GM13977 (cell line): ENCODE data around the gene NANS.

ENCODE experiments used
- DNase-seq: peaks from one replicate; pipeline ENCODE4 v3.0.0; 2012; ENCODE audit warnings: low spot score
- in situ Hi-C: fragments of 300-500 bp; cut with MboI; formaldehyde crosslinking; loops from one replicate; pipeline ENCODE4 v1.12.0; 2022; ENCODE audit warnings: low sequenced_read_pairs, low pct_unique_long_range_greater_than_20kb, mixed read lengths, inconsistent platforms; ENCODE audit not compliant: unreplicated experiment
- TF ChIP-seq, protein P1 (sequence below): IDR thresholded peaks from 2 replicates; pipeline ENCODE4 v1.5.1; 2012; ENCODE audit warnings: mild to moderate bottlenecking, control low read depth; ENCODE audit not compliant: insufficient read depth; ENCODE audit errors: extremely low read depth, missing control alignments

Gene NANS

DNA sequence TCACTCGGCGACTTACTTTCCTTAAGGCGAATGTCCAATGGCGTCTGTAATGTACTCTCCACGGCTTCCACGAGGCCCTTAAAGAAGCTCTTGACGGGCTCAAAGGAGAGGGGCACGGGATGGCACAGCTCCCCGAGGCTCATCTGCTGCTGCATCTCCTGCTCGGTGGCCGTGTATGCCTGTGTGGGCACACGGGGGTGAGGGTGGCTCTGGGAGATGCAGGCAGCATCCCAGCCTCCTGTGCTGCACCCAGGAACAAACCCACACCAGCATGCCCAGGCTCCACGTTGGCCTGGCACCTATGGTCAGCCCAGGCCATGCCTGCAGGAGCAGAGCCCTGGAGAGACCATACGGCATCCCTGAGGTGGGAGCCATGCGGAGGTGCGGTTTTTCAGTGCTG is 38.3 kb downstream of the NANS start:
- no peak for DNase-seq
- in situ Hi-C loops = no loop called here
- TF ChIP-seq, protein P1, sequence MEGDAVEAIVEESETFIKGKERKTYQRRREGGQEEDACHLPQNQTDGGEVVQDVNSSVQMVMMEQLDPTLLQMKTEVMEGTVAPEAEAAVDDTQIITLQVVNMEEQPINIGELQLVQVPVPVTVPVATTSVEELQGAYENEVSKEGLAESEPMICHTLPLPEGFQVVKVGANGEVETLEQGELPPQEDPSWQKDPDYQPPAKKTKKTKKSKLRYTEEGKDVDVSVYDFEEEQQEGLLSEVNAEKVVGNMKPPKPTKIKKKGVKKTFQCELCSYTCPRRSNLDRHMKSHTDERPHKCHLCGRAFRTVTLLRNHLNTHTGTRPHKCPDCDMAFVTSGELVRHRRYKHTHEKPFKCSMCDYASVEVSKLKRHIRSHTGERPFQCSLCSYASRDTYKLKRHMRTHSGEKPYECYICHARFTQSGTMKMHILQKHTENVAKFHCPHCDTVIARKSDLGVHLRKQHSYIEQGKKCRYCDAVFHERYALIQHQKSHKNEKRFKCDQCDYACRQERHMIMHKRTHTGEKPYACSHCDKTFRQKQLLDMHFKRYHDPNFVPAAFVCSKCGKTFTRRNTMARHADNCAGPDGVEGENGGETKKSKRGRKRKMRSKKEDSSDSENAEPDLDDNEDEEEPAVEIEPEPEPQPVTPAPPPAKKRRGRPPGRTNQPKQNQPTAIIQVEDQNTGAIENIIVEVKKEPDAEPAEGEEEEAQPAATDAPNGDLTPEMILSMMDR = no peak

DNA sequence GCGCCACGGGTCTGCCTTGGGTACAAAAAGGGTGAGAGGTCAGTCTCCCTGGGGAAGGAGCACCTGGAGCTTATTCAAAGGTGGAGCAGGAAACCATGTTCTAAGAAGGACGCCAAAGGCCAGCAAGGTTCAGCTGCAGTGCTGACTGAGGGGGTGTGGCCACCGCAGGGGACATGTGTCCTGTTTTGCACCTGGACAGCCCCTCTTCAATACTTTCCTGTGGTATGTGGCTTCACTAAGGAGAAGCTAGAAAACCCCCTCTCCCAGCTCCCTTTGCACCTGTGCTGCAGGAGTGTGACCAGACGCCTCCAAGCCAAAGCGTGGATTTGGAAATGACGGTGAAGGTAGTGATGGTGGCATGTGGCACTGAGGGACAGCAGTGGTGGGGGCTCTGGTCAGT is 38.9 kb downstream of the NANS start:
- no peak for DNase-seq
- in situ Hi-C loops = no loop called here

DNA sequence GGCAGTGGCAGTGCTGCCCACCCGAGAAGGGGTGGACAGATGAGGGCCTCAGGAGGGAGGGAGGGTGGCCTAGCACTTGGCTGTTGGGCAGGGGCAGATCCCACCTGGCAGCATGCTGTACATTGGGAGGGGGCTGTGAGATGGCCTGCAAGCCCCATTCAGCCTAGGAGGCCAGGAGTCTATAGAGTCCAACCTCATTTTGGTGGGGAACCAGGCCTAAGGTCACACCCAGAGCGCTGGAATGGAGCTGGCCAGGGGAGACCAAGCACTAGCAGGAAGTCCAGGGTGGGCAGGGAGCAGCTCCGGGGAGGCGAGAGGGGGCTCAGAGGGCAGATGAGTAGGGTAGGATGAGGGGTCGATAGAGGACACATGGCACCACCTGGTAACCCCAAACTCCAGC is 39.6 kb downstream of the NANS start:
- TF ChIP-seq, protein P1 = no peak
- DNase-seq = no peak
- in situ Hi-C loops = no loop called here

More for the DNA sequence above, 38.9 kb downstream of the NANS start:
- TF ChIP-seq, protein P1 = no peak

DNA sequence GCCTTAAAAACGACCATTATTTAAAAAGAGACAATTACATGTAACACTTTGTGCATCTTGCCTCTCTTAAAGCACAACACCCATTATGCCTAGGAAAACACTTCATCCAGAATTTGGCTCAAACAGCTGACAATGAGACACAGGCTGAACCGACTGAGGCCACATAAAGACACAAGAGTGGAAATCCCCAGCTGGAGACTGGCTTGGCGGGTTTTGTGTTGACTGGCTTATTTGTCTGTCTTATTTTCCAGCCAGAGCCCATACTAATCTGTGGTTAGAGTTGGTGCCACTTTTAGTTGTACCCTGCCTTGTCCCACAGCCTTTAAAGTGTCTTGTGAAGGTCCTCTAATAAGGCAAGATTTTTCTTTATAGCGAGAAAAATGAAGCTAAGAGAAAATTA is 41.3 kb downstream of the NANS start:
- peak; percentile 66 for DNase-seq
- TF ChIP-seq, protein P1 = no peak
- in situ Hi-C loops = no loop called here

DNA sequence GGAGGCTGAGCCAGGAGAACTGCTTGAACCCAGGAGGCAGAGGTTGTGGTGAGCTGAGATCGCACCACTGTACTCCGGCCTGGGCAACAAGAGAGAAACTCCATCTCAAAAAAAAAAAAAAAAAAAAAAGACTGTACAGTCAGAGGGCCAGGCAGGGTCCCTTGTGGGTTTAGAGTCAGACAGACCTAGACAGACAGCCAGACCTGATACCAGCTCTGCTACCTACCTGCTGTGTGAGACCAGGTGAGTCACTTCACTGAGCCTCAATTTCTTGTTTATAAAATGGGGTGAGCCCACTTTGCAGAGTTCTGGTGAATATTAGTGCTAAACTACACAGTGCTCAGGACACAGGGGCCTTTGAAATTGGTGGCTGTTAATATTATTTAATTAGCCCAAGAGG is 42.8 kb downstream of the NANS start:
- in situ Hi-C loops = no loop called here
- TF ChIP-seq, protein P1 = no peak
- DNase-seq = no peak

DNA sequence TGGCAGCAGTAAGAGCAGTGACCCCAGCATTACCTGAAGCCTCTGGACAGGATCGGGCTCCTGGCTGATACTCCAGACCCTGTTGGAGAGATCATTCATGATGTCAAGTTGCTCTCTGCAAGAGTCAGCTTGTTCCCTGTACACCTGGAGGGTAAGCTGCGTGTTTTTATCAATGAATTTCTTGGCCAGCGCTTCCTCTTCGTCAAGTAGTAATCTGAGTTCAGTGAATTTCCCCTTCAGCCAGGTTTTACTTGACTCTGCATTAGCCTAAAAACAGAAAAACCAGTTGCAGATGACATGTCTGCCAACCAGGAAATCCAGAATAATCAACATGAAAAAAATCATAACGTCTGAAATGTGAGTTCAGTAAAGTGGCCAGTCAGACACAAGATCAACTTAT is 43.4 kb downstream of the NANS start:
- in situ Hi-C loops = no loop called here
- TF ChIP-seq, protein P1 = no peak
- no peak for DNase-seq

DNA sequence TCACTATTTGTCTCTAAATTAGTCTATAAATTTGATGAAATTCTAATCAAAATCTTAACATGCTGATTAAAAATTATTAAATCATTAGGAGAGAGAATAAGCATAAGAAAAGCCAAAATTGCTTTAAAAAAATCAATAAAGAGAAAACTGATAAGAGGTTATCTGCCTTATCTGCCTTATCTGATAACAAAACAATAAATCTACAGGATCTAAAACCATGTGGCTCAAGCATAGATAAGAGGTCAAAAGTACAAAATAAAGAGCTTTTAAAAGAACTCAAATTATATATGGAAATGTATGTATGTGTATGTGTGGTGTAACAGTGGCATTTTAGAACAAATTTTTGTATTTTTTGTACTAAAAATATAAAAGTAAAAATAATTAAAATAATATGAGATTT is 43.9 kb downstream of the NANS start:
- in situ Hi-C loops = no loop called here
- DNase-seq = no peak
- TF ChIP-seq, protein P1 = no peak
